Activated CD4-positive, alpha-beta T cell treated with anti-CD3 and anti-CD28 coated beads, Interleukin-2, Interleukin-4, amounts not matched to agents 100 ng/mL and 50 ng/mL, durations not matched to agents 16 hours and 8 hours (primary cell): ENCODE data around the gene CYB561D1.

Experiments
- DNase-seq: peaks from one replicate; pipeline ENCODE4 v3.0.0-alpha.2; 2020; ENCODE audit warnings: low spot score

The CYB561D1 gene

GRCh38 chr1:109501644-109502363 is 7.9 kb downstream of the CYB561D1 start:
- no peak for DNase-seq

GRCh38 chr1:109502364-109502851 is 8.5 kb downstream of the CYB561D1 start:
- peak; percentile 9 for DNase-seq

GRCh38 chr1:109503935-109504334 is 10.0 kb downstream of the CYB561D1 start:
- DNase-seq, result no peak

GRCh38 chr1:109504974-109505373 is 11.1 kb downstream of the CYB561D1 start:
- no peak for DNase-seq

- DNase-seq, result no peak
Measured at GRCh38 chr1:109508001-109508872, 14.3 kb downstream of the CYB561D1 start.

- DNase-seq, result no peak
Measured at GRCh38 chr1:109508873-109509175, 14.9 kb downstream of the CYB561D1 start.

- peak; percentile 19 for DNase-seq
Measured at GRCh38 chr1:109509176-109510134, 15.6 kb downstream of the CYB561D1 start, which contains the start of gene AMIGO1. Gene AMIGO1, minus strand, starts transcription at chr1:109509727. Its CDS starts 815 bp downstream, at chr1:109508912.

GRCh38 chr1:109513110-109513710 is 19.3 kb downstream of the CYB561D1 start:
- no peak for DNase-seq

GRCh38 chr1:109514846-109515245 is 21.0 kb downstream of the CYB561D1 start:
- no peak for DNase-seq

- DNase-seq, result no peak
Measured at GRCh38 chr1:109516872-109517271, 23.0 kb downstream of the CYB561D1 start.

- no peak for DNase-seq
Measured at GRCh38 chr1:109517337-109517736, 23.4 kb downstream of the CYB561D1 start.

- DNase-seq, result no peak
Measured at GRCh38 chr1:109521002-109521951, 27.4 kb downstream of the CYB561D1 start.

- no peak for DNase-seq
Measured at GRCh38 chr1:109522026-109522425, 28.1 kb downstream of the CYB561D1 start.

- DNase-seq, result no peak
Measured at GRCh38 chr1:109523706-109524105, 29.8 kb downstream of the CYB561D1 start.

GRCh38 chr1:109527098-109527811 is 33.4 kb downstream of the CYB561D1 start:
- no peak for DNase-seq

- DNase-seq, result no peak
Measured at GRCh38 chr1:109527846-109528695, 34.2 kb downstream of the CYB561D1 start.

- DNase-seq, result no peak
Measured at GRCh38 chr1:109528712-109529111, 34.8 kb downstream of the CYB561D1 start.

- no peak for DNase-seq
Measured at GRCh38 chr1:109529881-109530456, 36.1 kb downstream of the CYB561D1 start.
